Activated T-cell treated with anti-CD3 and anti-CD28 coated beads, Interleukin-2, amount 50 U/mL, for 48 hours (primary cell): ENCODE results near the gene RACGAP1.
"Not testable (repeated sequence)": the region's sequence is repeated elsewhere in the genome, so short reads cannot be mapped to it uniquely, and the experiment has no call there.

Source experiments
- DNase-seq, 2 experiments: peaks; one replicate each; pipeline ENCODE4 v3.0.0-alpha.2; 2020

The RACGAP1 gene

GRCh38 chr12:50026691-50027090, 1.4 kb upstream of the RACGAP1 start:
- DNase-seq, result no peak

- DNase-seq, result no peak
Observed at GRCh38 chr12:50024805-50025186, 498 bp downstream of the RACGAP1 start.

- DNase-seq, result no peak
Observed at GRCh38 chr12:50024227-50024626, 1.1 kb downstream of the RACGAP1 start.

- no peak for DNase-seq
Observed at GRCh38 chr12:50022903-50023302, 2.4 kb downstream of the RACGAP1 start.

GRCh38 chr12:50021031-50021430, 4.3 kb downstream of the RACGAP1 start:
- DNase-seq, result peak in 1 of 2 experiments; percentile 1

- no peak for DNase-seq
Observed at GRCh38 chr12:50019524-50019923, 5.8 kb downstream of the RACGAP1 start.

GRCh38 chr12:50018968-50019367, 6.3 kb downstream of the RACGAP1 start:
- DNase-seq, result no peak

GRCh38 chr12:50018154-50018553, 7.1 kb downstream of the RACGAP1 start:
- DNase-seq, result no peak

GRCh38 chr12:50017641-50018040, 7.7 kb downstream of the RACGAP1 start:
- no peak for DNase-seq

- no peak for DNase-seq
Observed at GRCh38 chr12:50016501-50017475, 8.5 kb downstream of the RACGAP1 start.

GRCh38 chr12:50014342-50014741, 11.0 kb downstream of the RACGAP1 start:
- DNase-seq, result no peak

- no peak for DNase-seq
Observed at GRCh38 chr12:50013361-50014147, 11.7 kb downstream of the RACGAP1 start.

- no peak for DNase-seq
Observed at GRCh38 chr12:50006754-50007442, 18.4 kb downstream of the RACGAP1 start.

- no peak for DNase-seq
Observed at GRCh38 chr12:50006280-50006679, 19.0 kb downstream of the RACGAP1 start.

GRCh38 chr12:50005175-50005574, 20.1 kb downstream of the RACGAP1 start:
- no peak for DNase-seq

- no peak for DNase-seq
Observed at GRCh38 chr12:50004696-50005095, 20.6 kb downstream of the RACGAP1 start.

- DNase-seq, result no peak
Observed at GRCh38 chr12:50003595-50003994, 21.7 kb downstream of the RACGAP1 start.

- DNase-seq, result no peak
Observed at GRCh38 chr12:49998453-49998852, 26.8 kb downstream of the RACGAP1 start.

GRCh38 chr12:49990273-49990672, 35.0 kb downstream of the RACGAP1 start:
- DNase-seq, result no peak

- not testable (repeated sequence) for DNase-seq
Observed at GRCh38 chr12:49989400-49989799, 35.9 kb downstream of the RACGAP1 start.

- no peak for DNase-seq
Observed at GRCh38 chr12:49987625-49988303, 37.5 kb downstream of the RACGAP1 start.

GRCh38 chr12:49986476-49986875, 38.8 kb downstream of the RACGAP1 start:
- not testable (repeated sequence) for DNase-seq

- no peak for DNase-seq
Observed at GRCh38 chr12:49985981-49986380, 39.3 kb downstream of the RACGAP1 start.
